NB4 (cell line): Measurements from ENCODE around the gene DYTN.

Experiments used
- CTCF ChIP-seq: IDR thresholded peaks from one replicate; pipeline ENCODE4 v1.5.1; 2012; ENCODE audit warnings: low read depth, low read length
- MYC ChIP-seq: IDR thresholded peaks from 2 replicates; pipeline ENCODE4 v1.6.1; 2011; ENCODE audit warnings: low read depth, low read length
- POLR2A ChIP-seq: IDR thresholded peaks from 2 replicates; pipeline ENCODE4 v1.6.1; 2011; ENCODE audit warnings: mild to moderate bottlenecking; ENCODE audit not compliant: insufficient read length; ENCODE audit errors: extremely low read depth
- TF ChIP-seq, protein P1 (sequence below): IDR thresholded peaks from 2 replicates; pipeline ENCODE4 v1.6.1; 2011; ENCODE audit warnings: low read depth, low read length

- TF ChIP-seq CTCF (no peak), POLR2A (no peak), MYC (no peak)
- TF ChIP-seq, protein P1, sequence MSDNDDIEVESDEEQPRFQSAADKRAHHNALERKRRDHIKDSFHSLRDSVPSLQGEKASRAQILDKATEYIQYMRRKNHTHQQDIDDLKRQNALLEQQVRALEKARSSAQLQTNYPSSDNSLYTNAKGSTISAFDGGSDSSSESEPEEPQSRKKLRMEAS = no peak
Measured at GRCh38 chr2:206739271-206739670, 21.1 kb upstream of the DYTN start.
